Activated effector memory CD4-positive, alpha-beta T cell treated with Interleukin-2 at 50 U/mL for 16 hours (primary cell): ENCODE data around the gene TTLL8.
"Not testable (repeated sequence)": the region's sequence is repeated elsewhere in the genome, so short reads cannot be mapped to it uniquely, and the experiment has no call there.

ENCODE experiments used
- DNase-seq: peaks from one replicate; pipeline ENCODE4 v3.0.0-alpha.2; 2020

TTLL8 gene

DNA sequence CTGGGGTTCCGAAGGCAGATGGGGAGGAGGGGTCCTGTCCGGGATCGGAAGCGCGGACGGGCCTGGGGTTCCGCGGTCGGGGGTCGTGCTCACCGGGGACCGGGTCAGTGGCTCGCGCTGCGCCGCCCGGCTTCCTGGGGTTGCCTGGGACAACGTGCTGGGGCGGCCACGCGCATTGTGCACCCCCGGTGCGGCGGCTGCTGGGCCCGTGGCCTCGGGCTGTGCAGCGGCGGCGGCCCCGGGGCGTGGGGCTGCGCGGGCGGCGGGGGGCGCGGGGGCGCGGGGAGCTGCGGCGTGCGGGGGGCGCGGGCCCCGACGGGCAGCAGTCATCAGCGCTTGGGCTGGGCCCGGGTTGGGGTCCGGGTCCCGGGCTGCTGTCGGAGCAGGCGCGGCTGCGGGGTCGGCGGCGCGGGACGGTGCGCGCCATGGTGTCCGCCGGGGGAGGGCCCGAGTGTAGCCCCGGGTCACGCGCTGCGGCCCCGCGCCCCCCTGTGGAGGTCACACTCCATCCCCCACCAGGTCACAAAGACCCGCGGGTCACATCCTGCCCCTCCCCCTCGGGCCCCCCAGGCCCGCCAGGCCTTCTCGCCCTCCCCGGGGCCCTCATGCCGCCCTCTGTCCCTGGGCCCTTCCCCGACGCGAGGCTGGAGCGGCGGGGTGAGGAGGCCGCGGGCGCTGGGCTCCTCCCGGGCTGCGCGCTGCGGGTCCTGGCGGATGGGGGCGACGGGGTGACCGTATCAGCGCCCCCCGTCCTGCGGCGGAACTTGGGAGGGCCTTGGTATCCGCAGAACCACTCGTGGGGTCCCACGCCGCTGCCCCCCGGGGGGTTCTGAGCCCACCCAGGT, at the start of gene TTLL8:
TSS of gene TTLL8 (minus strand) at position 238 of the 845 bp plus-strand sequence.
- DNase-seq, result no peak

- no peak for DNase-seq
Observed at GRCh38 chr22:50107529-50107928, 49.4 kb upstream of the TTLL8 start.

DNA sequence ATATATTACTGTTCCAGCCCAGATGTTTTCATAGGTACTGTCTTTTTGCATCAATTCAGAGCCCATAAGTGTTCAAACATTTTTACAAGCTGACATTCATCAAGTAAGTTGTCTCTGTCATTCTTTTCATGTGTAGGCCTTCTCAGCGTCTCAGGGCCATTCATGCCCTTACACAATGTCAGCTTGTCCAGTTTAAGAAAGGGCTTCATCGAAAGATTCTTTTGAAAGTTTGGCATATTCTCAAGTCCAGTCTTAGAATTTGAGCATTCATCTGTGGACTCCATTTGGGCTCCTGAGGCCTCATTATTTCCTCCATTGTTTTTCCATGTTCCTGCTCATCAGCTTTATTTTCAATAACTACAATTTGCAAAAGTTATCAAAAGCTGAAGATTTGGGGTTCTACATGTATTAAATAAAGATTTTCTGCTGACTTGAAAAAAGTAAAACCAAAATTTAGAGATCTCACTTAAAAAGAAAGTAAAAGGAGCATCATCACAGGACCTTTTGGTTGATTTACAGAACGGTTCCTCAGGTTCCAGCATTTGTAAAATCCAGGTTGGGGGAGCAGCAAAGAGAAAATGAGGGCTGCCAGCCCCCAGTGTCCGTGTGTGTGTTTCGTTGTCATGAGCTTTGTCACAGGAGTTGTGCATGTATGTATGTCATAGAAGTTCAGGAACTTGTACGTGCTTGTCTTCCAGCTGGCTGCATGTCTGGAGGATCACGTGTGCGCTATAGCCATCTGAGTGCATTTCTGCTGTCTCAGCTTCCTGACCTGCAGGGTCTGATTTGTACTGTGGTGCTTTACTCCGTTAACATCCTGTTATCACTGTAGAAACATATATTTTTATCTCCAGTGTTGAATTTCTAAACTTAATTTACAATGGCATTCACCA, 47.4 kb upstream of the TTLL8 start:
- DNase-seq, result no peak

DNA sequence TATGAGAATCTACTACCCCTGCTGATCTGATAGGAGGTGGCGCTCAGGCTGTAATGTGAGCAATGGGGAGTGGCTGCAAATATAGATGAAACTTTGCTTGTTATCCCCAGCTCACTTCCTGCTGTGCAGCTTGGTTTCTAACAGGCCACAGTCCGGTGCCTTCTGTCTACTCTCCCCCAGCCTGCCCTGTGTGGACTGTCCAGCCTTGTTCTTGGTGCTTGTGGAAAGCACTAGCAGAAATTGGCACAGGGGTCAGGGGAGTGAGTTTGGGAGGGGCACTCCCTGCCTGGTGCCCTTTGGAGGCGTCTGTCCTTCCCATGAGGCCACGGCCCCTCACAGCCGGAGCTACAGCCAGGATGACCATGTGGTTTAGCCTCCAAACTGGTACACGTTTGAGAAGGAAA, 46.0 kb upstream of the TTLL8 start:
- DNase-seq, result no peak

GRCh38 chr22:50102946-50103345, 44.8 kb upstream of the TTLL8 start:
- no peak for DNase-seq

DNA sequence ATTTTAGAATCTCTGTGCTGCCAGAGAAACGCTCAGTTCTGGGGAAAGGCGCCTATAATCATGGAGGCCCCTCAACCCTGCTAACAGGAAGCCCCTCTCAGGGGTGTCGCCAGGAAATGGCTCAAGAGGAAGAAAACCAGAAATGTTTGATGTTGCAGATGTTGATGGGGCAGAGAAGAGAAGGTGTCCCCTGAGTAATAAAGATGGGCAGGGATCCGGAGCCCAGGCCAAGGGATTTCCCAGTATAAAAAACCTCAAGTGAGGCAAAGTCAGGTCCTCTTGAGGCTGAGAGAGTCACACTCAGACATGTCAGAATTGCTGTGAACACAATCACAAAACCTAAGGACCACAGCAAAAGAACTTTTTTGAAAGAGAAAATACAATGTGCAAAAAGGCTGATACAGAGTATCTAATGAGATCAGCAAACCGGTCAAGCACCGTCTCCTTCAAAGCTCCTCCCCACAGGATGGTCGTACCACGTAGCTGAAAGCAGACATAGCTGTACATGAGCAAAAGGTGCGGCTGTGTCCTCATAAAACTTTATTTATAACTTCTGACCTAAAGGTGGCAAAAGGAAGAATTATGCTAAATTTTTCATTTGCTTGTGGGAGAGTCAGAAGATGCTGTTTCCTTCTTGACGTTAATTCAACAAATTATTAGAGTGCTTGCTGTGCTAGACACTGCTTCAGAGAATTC, 43.9 kb upstream of the TTLL8 start:
- DNase-seq, result no peak

DNA sequence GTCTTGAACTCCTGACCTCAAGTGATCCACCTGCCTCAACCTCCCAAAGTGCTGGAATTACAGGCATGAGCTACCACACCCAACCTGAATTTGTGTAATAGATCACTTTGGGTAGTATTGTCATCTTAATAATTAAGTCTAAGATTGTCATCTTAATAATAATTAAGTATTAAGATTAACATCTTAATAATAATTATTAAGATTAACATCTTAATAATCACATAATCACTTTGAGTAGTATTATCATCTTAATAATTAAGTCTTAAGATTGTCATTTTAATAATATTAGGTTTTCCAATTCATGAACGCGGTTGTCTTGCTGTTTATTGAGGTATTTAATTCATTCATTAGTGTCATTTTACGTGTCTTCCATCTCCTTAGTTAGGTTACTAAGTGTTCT, 40.0 kb upstream of the TTLL8 start:
- DNase-seq, result no peak

DNA sequence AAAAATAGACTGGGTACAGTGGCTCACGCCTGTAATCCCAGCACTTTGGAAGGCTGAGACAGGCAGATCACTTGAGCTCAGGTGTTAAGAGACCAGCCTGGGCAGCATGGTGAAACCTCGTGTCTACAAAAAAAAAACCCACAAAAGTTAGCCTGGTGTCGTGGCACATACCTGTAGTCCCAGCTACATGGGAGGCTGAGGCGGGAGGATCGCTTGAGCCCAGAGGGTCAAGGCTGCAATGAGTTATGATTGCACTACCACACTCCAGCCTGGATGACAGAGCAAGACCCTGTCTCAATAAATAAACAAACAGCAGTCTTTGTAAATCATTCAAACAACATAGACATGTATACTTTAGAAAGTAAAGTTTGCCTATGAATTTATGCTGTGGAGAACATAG, 34.2 kb upstream of the TTLL8 start:
- no peak for DNase-seq

- no peak for DNase-seq
Observed at GRCh38 chr22:50091092-50091768, 33.1 kb upstream of the TTLL8 start.

- no peak for DNase-seq
Observed at GRCh38 chr22:50090412-50090714, 32.3 kb upstream of the TTLL8 start.

- no peak for DNase-seq
Observed at GRCh38 chr22:50089682-50090411, 31.7 kb upstream of the TTLL8 start, which contains the start of gene MOV10L1. MOV10L1 (plus strand) TSS chr22:50090006; CDS start chr22:50090089, 83 bp downstream.

GRCh38 chr22:50089231-50089630, 31.1 kb upstream of the TTLL8 start:
- DNase-seq, result no peak

- no peak for DNase-seq
Observed at GRCh38 chr22:50088096-50088495, 30.0 kb upstream of the TTLL8 start.

DNA sequence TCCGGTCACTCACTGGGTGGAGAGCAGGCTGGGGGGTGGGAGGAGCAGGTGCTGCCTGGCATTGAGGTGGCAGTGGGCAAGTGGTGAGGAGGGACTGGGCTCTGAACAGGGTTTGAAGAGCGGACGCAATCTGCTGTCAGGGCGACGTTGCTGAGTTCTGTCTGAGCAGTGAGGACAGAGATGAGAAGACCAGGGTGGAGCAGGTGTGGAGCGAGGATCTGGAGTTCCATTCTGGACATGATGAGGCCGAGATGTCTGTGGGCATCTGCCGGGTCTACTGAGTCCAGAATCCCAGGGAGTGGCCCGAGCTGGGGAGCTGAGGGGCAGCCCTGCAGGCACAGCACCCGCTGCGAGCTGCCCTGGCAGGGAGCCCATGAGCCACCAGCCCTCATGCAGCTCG, 29.5 kb upstream of the TTLL8 start:
- DNase-seq, result no peak

- DNase-seq, result not testable (repeated sequence)
Observed at GRCh38 chr22:50086975-50087374, 28.9 kb upstream of the TTLL8 start.

GRCh38 chr22:50086526-50086925, 28.4 kb upstream of the TTLL8 start:
- no peak for DNase-seq

- DNase-seq, result no peak
Observed at GRCh38 chr22:50085211-50085972, 27.3 kb upstream of the TTLL8 start, which contains the start of gene MLC1. MLC1 (minus strand) TSS chr22:50085426; CDS start chr22:50084902, 524 bp downstream.

GRCh38 chr22:50084614-50085021, 26.5 kb upstream of the TTLL8 start:
- DNase-seq, result no peak

- DNase-seq, result no peak
Observed at GRCh38 chr22:50084080-50084477, 26.0 kb upstream of the TTLL8 start.

- DNase-seq, result no peak
Observed at GRCh38 chr22:50083462-50084079, 25.5 kb upstream of the TTLL8 start.
